Esophagus (tissue), 2 donors: ENCODE data around the gene RIPOR3. TPM values are rescaled to one million over a fixed set of nuclear protein-coding genes. Genes with fewer than 3 reads are reported as not detected.
A peak's percentile ranks its signal among the peaks of the same experiment; 100 is the strongest.

Experiments
- H3K27ac ChIP-seq, 2 donors: one replicate each; pipeline ENCODE4 v1.5.1; 2013; ENCODE audit warnings: low read depth in 2 of 2, mild to moderate bottlenecking in 2 of 2, inconsistent platforms in 1 of 2, low read length in 1 of 2, moderate library complexity in 1 of 2
- H3K27me3 ChIP-seq, 2 donors: one replicate each; pipeline ENCODE4 v1.6.1; 2013; ENCODE audit warnings: low read length in 2 of 2, control low read depth in 1 of 2, mild to moderate bottlenecking in 1 of 2; ENCODE audit not compliant: insufficient read depth in 2 of 2, control insufficient read depth in 1 of 2
- H3K36me3 ChIP-seq, 2 donors: one replicate each; pipeline ENCODE4 v1.6.1; 2013; ENCODE audit warnings: low read length in 1 of 2; ENCODE audit not compliant: control insufficient read depth in 2 of 2, insufficient read depth in 2 of 2
- H3K4me1 ChIP-seq, 2 donors: one replicate each; pipeline ENCODE4 v1.6.1; 2013; ENCODE audit warnings: low read length in 1 of 2; ENCODE audit not compliant: control insufficient read depth in 2 of 2, insufficient read depth in 2 of 2
- H3K4me3 ChIP-seq, 2 donors: one replicate each; pipeline ENCODE4 v1.5.1; 2013; ENCODE audit warnings: low read length in 2 of 2, mild to moderate bottlenecking in 2 of 2, low read depth in 1 of 2, moderate library complexity in 1 of 2
- H3K9me3 ChIP-seq, 2 donors: one replicate each; pipeline ENCODE4 v1.6.1; 2013; ENCODE audit warnings: mild to moderate bottlenecking in 2 of 2, low read depth in 1 of 2, low read length in 1 of 2, moderate library complexity in 1 of 2; ENCODE audit not compliant: control insufficient read depth in 2 of 2, insufficient read depth in 1 of 2
- WGBS, 2 donors: extraction: QIAGEN DNeasy Blood & Tissue Kit; methylation state at CpG; one replicate each; pipeline ENCODE4 v1.1.7; 2013; 5-methylcytosine and 5-hydroxymethylcytosine counted together
- polyA plus RNA-seq, 2 donors: library from polyadenylated mRNA; stranded (reverse); fragments of 200-250 nt; gene quantifications; one replicate each; pipeline ENCODE4 v1.2.3, GENCODE V29; 2013
- donor health status: healthy with polysubstance abuse.
- donor health status: Bipolar disorder and iron deficiency.

The RIPOR3 gene
- polyA plus RNA-seq, 2 donors, result 2.6 to 5.2 TPM

- no peaks in the 10 kb centered on the region for H3K9me3 ChIP-seq
- H3K36me3 ChIP-seq, result peaks cover 22 to 37% of the 10 kb centered on the region in 2 donors
- WGBS, 2 donors, result 54 to 57% methylated on average over 17 of the region's 17 CpGs
- no peak overlapping the region for H3K27ac ChIP-seq
- H3K4me3 ChIP-seq, result no peak overlapping the region
- peaks cover 5 to 14% of the 10 kb centered on the region in 2 donors for H3K4me1 ChIP-seq
- no peaks in the 10 kb centered on the region for H3K27me3 ChIP-seq
Observed at GRCh38 chr20:50580016-50580747, 111.2 kb downstream of the RIPOR3 start.

DNA sequence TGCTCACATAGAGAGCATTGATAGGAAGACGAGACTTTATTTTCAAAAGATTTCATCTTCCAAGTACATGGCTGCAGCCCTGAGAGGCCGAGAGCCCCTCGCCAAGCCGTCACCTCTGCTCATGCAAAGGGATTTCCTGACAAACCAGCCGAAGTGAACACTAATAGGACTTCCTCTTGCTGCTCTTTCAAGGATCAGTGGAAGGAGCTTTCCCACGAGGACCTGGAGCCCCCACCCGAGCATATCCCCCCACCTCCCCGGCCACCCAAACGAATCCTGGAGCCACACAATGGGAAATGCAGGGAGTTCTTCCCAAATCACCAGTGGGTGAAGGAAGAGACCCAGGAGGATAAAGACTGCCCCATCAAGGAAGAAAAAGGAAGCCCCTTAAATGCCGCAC, 111.8 kb downstream of the RIPOR3 start:
- H3K27me3 ChIP-seq, result no peaks in the 10 kb centered on the region
- H3K27ac ChIP-seq, result no peak overlapping the region
- H3K9me3 ChIP-seq, result no peaks in the 10 kb centered on the region
- no peak overlapping the region for H3K4me3 ChIP-seq
- peaks cover 22 to 43% of the 10 kb centered on the region in 2 donors for H3K36me3 ChIP-seq
- 83 to 84% methylated on average over 10 of the region's 10 CpGs for WGBS, 2 donors
- H3K4me1 ChIP-seq, result peaks cover 5 to 14% of the 10 kb centered on the region in 2 donors

GRCh38 chr20:50578778-50579165, 112.6 kb downstream of the RIPOR3 start:
- Histone ChIP-seq H3K9me3 (no peaks in the 10 kb centered on the region), H3K4me3 (no peak overlapping the region), H3K27ac (no peak overlapping the region), H3K4me1 (peaks cover 5 to 12% of the 10 kb centered on the region in 2 donors), H3K27me3 (no peaks in the 10 kb centered on the region), H3K36me3 (peaks cover 22 to 48% of the 10 kb centered on the region in 2 donors)
- 74 to 76% methylated on average over 5 of the region's 5 CpGs for WGBS, 2 donors

DNA sequence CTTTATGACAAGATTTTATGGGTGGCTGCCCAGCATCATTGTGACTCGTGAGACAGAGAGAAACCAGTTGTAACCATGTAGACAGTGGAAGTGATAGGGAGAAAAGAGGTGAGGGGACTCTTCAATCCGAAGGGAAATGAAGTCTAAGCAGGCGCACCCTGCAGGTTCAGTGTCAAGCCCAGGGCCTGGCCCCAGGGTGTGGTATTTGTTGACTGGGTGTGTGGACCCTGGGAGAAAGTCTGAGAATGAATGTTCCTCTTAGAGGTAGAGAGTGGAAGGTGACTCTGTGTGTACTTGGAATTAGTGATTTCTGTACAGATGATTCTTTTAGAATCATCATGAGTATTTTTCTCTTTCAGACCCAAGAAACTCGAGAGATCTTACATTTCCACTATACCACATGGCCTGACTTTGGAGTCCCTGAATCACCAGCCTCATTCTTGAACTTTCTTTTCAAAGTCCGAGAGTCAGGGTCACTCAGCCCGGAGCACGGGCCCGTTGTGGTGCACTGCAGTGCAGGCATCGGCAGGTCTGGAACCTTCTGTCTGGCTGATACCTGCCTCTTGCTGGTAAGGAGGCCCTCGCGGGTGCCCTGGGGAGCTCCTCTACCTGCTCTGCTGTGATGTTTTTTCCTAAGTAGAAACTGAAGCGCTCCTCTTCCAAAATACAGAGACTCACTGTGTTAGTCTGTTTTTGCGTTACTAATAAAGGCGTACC, 113.1 kb downstream of the RIPOR3 start:
- Histone ChIP-seq H3K27ac (no peak overlapping the region), H3K4me3 (no peak overlapping the region), H3K9me3 (no peaks in the 10 kb centered on the region), H3K27me3 (no peaks in the 10 kb centered on the region), H3K36me3 (peaks cover 22 to 48% of the 10 kb centered on the region in 2 donors), H3K4me1 (peaks cover 3 to 8% of the 10 kb centered on the region in 2 donors)
- WGBS, 2 donors, result 85 to 87% methylated on average over 14 of the region's 14 CpGs

GRCh38 chr20:50577175-50578018, 113.9 kb downstream of the RIPOR3 start:
- H3K36me3 ChIP-seq, result peaks cover 22 to 44% of the 10 kb centered on the region in 2 donors
- H3K4me1 ChIP-seq, result peaks cover 4 to 6% of the 10 kb centered on the region in 2 donors
- no peaks in the 10 kb centered on the region for H3K27me3 ChIP-seq
- 66 to 68% methylated on average over 17 of the region's 17 CpGs for WGBS, 2 donors
- H3K9me3 ChIP-seq, result no peaks in the 10 kb centered on the region
- H3K27ac ChIP-seq, result peak overlapping the region in 1 of 2 donors; percentile 47
- H3K4me3 ChIP-seq, result no peak overlapping the region

- Histone ChIP-seq H3K27me3 (no peaks in the 10 kb centered on the region), H3K4me3 (no peak overlapping the region), H3K27ac (no peak overlapping the region), H3K36me3 (peaks cover 18 to 41% of the 10 kb centered on the region in 2 donors), H3K9me3 (no peaks in the 10 kb centered on the region), H3K4me1 (peaks cover 3 to 4% of the 10 kb centered on the region in 2 donors)
- 45 to 56% methylated on average over 12 of the region's 12 CpGs for WGBS, 2 donors
Observed at GRCh38 chr20:50575865-50576720, 115.2 kb downstream of the RIPOR3 start.

- H3K27me3 ChIP-seq, result no peaks in the 10 kb centered on the region
- 88 to 92% methylated on average over 5 of the region's 5 CpGs for WGBS, 2 donors
- H3K4me3 ChIP-seq, result no peak overlapping the region
- H3K9me3 ChIP-seq, result no peaks in the 10 kb centered on the region
- H3K27ac ChIP-seq, result no peak overlapping the region
- H3K4me1 ChIP-seq, result peaks cover 3 to 4% of the 10 kb centered on the region in 2 donors
- H3K36me3 ChIP-seq, result peaks cover 12 to 34% of the 10 kb centered on the region in 2 donors
Observed at GRCh38 chr20:50574586-50574985, 116.8 kb downstream of the RIPOR3 start.

DNA sequence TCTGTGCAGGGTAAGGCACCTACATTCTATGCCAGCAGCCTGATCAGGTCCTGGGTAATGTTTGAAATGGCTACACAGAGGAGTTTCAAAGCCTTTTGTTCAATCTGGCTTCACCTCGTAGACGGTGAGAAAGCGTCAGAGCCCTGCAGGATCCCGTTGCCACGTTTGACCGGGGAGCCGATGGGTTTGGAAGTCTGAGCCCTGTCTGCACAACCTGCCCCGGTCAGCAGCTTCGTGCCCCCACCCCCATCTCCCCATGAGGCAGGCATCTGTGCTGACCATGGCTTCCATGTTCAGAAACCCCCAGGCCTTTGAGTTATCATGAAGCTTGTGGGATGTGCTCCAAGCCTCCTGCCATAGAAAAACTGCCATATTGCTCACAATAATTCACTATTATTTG, 117.2 kb downstream of the RIPOR3 start:
- no peak overlapping the region for H3K4me3 ChIP-seq
- H3K27me3 ChIP-seq, result no peaks in the 10 kb centered on the region
- WGBS, 2 donors, result 87 to 89% methylated on average over 9 of the region's 9 CpGs
- peaks cover 3 to 4% of the 10 kb centered on the region in 2 donors for H3K4me1 ChIP-seq
- H3K9me3 ChIP-seq, result no peaks in the 10 kb centered on the region
- H3K27ac ChIP-seq, result no peak overlapping the region
- H3K36me3 ChIP-seq, result peaks cover 9 to 35% of the 10 kb centered on the region in 2 donors
